Measurements from ENCODE around the gene ANKRD10.

The ANKRD10 gene

GRCh38 chr13:110914331-110915056 lies 375 bp downstream of the ANKRD10 start:
- DNase-seq (ENCODE audit: low spot score) = peak; percentile 64

GRCh38 chr13:110914081-110914330 lies 863 bp downstream of the ANKRD10 start:
- no peak for DNase-seq (ENCODE audit: low spot score)

GRCh38 chr13:110913322-110914080 lies 1.4 kb downstream of the ANKRD10 start:
- peak; percentile 42 for DNase-seq (ENCODE audit: low spot score)

- no peak for DNase-seq (ENCODE audit: low spot score)
Observed at GRCh38 chr13:110912651-110913051, 2.2 kb downstream of the ANKRD10 start.

GRCh38 chr13:110911880-110912279 lies 3.0 kb downstream of the ANKRD10 start:
- no peak for DNase-seq (ENCODE audit: low spot score)

- DNase-seq (ENCODE audit: low spot score) = no peak
Observed at GRCh38 chr13:110910013-110910890, 4.6 kb downstream of the ANKRD10 start.

GRCh38 chr13:110907951-110908898 lies 6.6 kb downstream of the ANKRD10 start:
- peak; percentile 88 for DNase-seq (ENCODE audit: low spot score)

- DNase-seq (ENCODE audit: low spot score) = no peak
Observed at GRCh38 chr13:110907301-110907700, 7.6 kb downstream of the ANKRD10 start.

GRCh38 chr13:110904748-110905147 lies 10.1 kb downstream of the ANKRD10 start:
- DNase-seq (ENCODE audit: low spot score) = no peak

- DNase-seq (ENCODE audit: low spot score) = no peak
Observed at GRCh38 chr13:110902370-110902769, 12.5 kb downstream of the ANKRD10 start.

GRCh38 chr13:110897521-110897920 lies 17.3 kb downstream of the ANKRD10 start:
- DNase-seq (ENCODE audit: low spot score) = no peak

- DNase-seq (ENCODE audit: low spot score) = no peak
Observed at GRCh38 chr13:110897014-110897413, 17.9 kb downstream of the ANKRD10 start.

GRCh38 chr13:110894086-110894485 lies 20.8 kb downstream of the ANKRD10 start:
- no peak for DNase-seq (ENCODE audit: low spot score)

GRCh38 chr13:110893571-110893970 lies 21.3 kb downstream of the ANKRD10 start:
- no peak for DNase-seq (ENCODE audit: low spot score)

GRCh38 chr13:110890279-110891165 lies 24.3 kb downstream of the ANKRD10 start:
- no peak for DNase-seq (ENCODE audit: low spot score)

GRCh38 chr13:110888390-110888789 lies 26.5 kb downstream of the ANKRD10 start:
- no peak for DNase-seq (ENCODE audit: low spot score)

GRCh38 chr13:110887597-110888333 lies 27.1 kb downstream of the ANKRD10 start:
- DNase-seq (ENCODE audit: low spot score) = no peak

GRCh38 chr13:110886870-110887596 lies 27.8 kb downstream of the ANKRD10 start:
- no peak for DNase-seq (ENCODE audit: low spot score)

All from LoVo (cell line).